HG03354 (cell line): ENCODE data around the gene CCDC138.

ENCODE experiments used
- ATAC-seq: cut with Tn5 transposase; IDR thresholded peaks from one replicate; pipeline ENCODE4 v1.9.1; 2021; ENCODE audit warnings: mild to moderate bottlenecking; ENCODE audit not compliant: unreplicated experiment, poor library complexity, severe bottlenecking

CCDC138 gene

DNA sequence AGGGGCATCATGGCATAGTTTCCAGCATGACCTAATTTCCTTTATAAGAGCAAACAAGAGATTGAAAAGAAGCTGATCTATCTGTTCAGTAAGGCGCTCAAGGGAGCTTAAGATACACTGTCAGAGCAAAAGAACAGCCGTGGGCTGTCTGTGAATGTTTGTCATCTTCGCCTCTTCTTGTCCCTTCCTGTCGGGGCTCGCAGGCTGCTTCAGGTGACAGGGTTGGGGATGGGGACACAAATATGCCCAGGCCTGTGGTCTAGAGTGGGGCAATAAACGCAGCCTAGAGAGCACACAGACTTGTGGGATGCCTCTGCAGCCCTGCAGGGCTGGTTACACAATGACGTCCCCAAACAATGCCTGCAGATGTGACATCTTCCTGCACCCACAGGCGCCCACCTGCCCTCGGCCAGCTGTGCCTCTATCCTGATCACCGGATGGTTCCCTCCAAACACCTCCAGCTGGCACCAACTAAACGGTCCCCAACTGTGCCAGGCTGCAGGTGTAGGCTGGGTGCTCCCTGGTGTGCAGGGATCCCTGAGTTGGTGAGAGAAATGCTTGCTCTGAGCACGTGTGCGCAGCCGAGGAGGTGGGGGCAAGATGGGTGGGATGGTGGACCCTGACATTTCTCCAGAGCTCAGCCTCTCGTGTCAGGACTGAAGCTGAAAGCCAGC, 129.7 kb downstream of the CCDC138 start:
- no peak for ATAC-seq

DNA sequence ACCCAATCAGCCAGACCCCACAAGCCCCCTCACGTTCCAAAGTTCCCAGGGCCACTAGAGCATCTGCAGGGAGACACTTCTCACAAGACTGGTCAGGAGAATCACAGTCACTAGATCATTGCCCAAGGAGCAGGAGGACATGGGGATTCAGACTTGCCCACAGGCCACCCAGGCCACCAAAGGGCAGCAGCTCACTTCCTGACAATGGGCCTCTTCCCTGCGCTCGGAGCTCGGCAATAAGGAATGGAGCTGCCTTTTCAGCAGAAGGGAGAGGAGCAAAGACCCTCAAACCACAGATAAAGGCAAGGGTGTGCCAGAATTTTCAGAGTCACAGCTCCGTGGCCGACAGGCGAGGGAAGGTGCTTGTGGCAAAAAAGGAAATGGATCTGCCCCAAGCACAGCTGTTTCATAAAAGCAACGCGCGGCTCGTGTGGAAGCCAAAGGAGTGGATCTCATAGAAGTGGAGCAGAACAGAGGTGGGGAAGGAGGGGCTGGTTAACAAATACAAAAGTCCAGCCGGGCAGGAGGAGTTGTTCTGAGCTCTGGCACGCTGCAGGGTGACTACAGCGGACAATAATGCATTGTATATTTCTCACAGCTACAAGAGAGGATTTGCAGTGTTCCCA, 130.3 kb downstream of the CCDC138 start:
- ATAC-seq: no peak

DNA sequence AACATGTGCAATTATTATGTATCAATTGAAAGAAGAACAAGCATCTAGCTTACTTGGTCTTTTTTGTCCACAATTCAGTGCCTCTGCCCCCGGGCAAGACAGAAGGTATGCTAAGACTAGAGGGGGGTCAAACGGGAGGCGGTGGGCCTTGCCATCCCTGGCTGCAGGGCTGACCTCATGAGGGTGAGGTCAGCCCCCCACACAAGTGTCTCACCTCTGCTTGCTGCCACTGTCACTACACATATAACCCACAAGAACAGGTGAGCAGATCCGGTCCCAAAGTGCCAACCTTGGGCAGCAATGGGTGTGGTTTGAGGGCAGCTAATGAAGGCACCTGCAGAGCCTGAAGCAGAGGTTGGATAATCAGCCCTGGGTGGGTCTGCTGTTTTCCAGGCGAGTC, 131.0 kb downstream of the CCDC138 start:
- no peak for ATAC-seq

DNA sequence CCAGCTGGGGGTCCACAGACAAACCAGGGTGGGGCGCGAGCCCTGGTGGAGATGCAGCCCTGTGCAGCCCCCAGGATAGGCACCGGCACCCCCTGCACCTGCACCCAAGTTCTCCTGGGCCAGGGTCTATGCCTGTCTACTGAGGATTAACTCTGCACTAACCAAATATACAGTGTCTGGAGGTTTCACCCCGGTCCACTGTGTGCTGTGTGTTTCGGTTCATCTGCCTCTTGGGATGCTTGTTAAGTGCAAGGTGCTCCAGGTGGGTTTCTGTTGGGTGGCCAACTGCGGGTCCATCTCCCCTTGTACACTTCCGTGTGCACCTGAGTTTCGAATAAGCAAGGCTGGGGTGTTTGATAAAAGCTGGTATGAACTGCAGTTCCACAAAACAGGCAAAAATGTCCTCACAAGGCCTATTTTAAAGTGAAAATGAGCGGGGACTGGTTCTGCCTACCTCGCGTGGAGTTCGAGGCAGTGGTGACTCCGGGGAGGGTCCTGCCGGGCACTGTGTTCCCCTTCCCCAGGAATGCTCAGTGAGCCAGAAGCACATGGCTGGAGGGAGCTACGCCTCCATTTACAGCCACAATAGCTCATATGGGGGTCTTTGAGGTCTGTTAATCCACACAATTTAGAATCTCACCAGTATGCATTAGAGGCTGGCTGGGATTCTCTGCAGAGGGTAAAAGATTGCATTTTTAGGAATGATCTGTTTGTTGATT, 131.7 kb downstream of the CCDC138 start:
- no peak for ATAC-seq

DNA sequence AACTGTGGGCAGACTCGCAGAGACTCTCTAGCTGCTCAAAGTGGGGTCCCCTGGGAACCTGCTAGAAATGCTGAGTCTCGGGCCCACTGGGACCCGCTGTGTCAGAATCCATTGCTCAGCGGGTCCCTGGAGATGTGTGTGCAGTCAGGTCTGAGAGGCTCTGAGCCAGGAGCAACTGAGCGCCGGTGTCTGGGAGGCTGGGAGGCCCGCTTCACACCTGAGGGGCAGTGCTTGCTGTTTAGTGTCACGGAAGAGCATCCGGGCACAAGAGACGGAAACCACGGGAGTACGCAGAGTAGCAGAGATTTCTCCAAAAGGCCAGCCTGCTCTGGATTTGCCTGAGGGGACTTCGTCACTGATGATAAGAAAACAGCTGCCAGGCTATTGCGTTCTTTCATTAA, 132.4 kb downstream of the CCDC138 start:
- no peak for ATAC-seq

DNA sequence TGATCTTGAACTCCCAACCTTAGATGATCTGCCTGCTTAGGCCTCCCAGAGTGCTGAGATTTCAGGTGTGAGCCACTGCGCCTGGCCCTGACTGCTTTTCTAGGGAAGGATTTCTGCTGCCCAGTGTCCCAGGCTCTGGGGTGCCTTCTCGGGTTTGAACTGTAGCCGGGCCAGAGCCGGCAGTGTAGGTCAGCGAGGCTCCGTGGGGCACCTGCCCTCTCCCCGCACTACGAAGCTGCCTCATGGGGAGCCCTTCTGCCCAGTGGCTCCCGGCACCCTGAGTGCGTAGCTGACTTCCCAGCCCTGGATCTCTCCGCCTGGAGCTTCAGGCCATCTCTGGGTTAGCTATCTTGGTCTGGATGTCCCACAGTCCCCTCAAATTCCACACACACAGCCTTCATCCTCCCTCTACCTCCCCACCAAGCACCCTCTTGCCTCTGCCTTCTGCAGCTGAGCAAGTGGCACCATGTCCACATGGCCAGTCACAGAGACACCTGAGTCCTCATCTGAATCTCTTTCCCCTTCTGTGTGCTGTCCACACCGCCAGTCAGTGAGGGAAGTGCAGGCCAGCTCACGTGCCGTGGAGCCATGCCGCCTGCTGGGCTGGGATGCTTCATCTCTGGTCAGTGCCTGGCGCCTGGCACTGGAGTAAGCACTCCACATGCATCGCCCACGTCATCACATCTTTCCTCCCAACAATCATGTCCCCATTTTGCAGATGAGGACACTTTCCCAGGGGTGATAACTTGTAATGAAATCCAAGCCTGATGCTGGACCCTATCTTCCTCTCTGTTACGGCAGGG, 133.2 kb downstream of the CCDC138 start:
- ATAC-seq: no peak

DNA sequence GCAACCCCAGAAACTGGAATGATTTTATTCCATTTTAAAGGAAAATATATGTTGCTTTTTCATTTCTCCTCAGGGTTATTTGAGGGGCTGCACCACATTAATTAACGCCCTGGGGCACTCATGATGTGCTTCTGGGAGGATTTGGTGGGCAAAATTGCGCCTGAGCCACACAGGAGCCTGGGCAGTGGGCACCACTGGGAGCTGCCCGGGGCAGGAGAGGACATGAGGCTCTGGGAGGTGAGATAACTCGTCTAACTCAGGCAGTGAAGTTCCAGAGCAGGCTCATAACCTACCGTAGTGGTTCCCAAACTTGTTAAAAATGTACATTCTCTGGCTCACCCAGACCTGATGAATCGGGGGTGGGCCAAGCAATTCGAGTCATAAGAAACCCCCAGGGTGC, 134.1 kb downstream of the CCDC138 start:
- no peak for ATAC-seq

DNA sequence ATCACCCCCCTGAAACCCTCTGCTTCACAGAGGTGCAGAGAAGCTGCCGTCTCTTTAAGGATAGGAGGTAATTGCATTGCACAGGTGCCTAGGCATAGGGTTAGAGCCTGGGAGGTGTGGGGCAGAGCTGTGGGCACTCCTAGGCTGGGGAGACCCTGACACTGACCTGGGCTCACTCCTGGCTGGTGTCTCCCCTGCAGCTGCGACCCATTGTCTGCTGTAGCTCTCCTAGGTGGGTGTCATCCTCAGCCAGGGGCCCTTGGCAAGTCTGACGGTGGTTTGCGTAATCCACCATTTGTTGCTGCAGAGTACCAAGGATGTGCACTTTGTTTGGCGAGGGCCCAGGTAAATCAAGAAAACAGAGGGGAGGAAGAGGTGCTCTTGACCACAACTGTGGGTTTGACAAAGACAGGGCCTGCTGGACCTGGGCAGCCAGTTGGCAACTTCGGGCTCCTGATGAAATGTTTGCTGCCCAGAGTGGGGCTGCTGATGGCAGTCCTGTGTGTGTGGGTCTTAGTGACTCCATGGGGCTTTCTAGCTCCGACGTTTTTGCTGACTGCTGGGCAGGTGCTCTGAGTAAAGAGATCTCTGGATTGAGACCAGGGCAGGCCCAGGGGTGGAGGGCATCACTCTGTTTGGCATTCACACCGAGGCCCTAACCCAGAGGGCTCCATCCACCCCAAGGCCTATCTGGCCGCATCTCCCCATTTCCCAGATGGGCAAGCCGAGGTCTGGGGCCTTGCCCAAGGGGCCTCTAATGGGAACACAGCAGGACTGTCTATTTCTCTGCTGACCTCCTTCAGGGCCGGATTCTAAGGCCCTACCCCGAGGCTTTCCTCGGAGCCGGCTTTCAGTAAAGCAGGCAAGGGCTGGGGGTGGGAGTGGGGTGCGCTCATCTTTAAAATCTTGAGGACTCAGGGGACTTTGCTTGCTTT, 134.8 kb downstream of the CCDC138 start:
- ATAC-seq: no peak

DNA sequence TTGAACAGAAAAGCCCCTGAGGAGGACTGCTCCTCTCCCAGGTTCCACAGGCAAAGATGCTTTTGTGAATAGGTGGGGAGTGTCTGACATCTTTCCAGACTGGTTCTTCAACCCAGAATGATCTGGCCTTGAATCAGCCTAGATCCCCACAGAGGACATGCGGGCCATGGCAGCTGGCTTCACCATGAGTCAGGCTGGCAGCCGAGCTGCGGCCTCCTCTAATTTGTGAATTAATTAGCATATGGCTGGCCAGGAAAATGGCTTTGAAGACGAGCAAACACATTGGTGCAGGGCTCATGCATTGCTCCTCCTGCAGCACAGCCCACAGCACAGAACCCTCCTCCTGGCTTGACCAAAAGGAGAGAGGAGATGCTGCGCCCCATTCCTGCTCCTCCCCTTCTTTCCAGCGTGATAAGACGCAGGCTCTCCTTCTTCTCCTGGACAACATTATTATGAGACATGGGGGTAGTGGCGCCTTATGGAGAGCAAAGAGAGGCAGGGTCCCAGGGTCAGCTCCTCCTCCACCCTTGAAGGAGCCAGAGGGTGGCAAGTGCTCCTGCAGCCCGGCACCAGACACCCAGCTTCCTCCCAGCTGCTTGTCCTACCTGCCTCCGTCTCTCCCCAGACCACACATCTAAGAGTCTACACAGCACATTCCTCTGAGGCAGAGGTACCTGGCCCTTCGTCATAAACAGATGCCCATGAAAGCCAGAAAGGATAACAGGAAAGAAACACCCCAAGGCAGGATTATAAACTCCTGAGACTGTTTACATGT, 135.8 kb downstream of the CCDC138 start:
- ATAC-seq: no peak

DNA sequence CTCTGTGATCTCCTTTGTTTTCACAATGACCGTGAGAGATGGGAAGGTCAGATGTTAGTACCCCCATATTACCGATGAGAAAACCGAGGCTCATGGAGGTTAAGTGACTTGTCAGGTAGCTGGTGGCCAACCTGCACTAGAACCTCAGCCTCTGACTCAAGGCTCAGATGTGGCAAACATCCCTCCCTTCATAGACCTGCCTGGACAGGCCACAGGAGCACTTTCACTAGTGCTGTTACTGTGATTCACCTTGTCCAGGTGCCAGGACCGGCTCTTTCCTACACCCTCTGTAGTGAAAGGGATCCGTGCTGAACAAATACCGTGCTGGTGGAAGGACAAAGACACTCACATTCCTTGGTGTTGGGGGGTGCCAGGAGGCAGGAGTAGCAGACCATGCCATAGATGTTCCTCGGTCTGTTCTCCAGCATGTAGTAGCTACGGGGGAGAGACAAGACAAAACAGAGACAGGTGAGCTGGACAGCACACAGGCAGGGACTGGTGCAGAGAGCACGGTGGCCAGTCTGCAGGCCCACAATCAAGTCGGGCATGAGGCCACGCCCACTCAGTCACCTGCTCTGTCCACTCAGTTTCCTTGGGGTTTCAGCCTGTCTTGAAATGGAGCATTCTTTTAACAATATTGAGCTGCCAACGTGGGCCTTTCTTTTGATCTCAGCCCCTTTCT, 136.6 kb downstream of the CCDC138 start:
- no peak for ATAC-seq

DNA sequence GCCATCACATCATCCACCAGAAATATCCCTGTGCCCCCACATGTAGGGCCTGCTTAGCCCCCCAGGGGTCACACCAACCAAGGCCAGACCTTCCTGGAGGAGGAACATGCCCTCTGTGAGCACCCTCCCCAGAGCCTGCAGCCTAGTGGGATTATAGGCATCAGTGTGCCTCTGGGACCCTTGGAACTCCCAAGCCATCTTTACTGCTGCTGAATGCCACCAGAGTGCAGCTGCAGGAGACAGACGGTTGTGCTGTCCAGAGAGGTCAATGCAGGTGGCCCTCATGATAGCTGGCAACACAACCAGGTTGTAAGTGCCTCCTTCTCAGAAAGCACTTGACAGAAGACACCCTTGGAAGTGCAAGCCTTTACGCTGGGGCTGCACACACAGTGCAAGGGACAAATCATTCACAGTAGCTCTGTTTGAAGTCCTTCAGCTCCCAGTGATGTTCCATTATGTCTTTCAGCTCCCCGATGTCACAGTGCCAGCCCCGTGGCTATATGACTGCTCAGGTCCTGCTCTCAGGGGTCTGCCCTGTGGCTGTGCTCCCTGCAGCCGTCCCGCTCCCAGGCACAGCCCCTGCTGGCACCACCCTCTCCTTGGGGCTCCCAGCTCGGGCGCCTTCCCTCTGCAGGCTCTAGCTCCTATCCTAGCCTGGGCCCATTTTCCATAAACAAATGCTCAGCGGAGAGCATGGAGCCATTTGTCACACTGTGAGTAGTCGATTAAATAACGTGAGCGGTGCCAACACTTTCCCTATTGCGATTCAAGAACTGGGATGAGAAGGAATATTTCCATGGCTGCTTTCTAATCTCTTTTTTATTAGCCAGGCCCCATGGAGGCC, 137.4 kb downstream of the CCDC138 start:
- no peak for ATAC-seq

DNA sequence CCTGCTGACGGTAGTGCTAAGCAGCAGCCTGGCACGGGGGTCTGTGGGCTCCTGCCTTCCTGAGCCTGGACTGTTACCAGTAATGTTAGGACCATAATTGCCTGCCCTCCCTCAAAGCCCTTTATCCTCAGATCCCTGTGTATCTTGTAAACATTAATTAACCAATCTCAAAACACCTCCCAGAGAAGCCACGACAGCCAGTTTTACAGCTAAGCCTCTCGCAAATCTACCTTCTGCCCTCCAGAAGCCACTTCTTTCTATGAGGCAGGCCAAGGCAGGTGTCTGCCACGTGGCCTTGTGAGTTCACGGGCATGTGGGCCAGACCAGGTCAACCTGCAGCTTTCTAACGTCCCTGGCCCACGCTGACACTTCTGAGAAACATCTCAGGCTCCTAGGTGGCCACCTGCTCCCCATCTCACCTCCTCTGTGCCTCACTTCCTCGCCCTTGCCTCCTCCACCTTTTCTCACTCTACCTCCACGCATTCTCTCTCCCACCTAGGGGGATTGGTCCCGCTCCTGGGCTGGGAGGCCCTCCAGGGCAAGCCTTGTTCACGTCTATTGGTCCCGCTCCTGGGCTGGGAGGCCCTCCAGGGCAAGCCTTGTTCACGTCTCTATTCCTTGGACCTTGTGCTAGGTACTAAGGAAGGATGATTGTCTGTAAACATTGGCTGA, 138.1 kb downstream of the CCDC138 start:
- no peak for ATAC-seq

DNA sequence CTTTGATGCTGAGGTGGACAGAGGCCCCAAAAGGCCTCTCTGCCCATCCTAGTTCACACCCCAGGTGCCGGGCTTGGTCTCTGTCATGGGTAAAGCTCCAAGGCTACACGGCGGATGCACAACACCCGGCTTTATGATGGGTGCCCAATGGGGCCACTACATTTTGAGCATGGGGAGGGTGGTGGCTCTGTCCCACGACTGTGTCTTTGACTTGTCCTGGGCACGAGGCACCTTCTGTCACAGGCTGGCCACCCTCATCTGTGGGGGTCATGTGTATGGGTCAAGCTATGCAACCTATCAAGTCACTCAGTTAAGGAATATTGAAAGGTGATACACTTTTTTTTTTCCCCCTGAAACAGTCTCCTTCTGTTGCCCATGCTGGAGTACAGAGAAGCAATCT, 138.7 kb downstream of the CCDC138 start:
- no peak for ATAC-seq

DNA sequence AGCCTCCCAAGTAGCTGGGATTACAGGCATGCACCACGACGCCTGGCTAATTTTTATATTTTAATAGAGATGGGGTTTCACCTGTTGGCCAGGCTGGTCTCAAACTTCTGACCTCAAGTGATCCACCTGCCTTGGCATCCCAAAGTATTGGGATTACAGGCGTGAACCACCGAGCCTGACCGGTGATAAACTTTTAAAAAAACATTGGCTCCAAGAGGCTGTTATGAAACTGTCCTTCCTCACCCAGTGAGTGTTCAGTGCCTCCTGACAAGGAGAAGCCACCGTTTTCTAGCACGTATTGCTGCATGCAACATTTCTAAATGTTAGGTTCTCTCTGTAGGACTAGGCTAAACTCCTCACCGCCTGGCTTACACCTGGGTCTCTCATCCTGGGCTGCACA, 139.2 kb downstream of the CCDC138 start:
- no peak for ATAC-seq
